Heart left ventricle (tissue), 16 donors: ENCODE measurements around the gene MALRD1. TPM values are rescaled to one million over a fixed set of nuclear protein-coding genes. Genes with fewer than 3 reads are reported as not detected.
"Not testable (repeated sequence)": the region's sequence is repeated elsewhere in the genome, so short reads cannot be mapped to it uniquely, and the experiment has no call there.

ENCODE experiments used
- ATAC-seq, 4 donors: fragments of 200-7000 bp; cut with Tn5 transposase; one replicate each; pipeline ENCODE4 v1.9.1; 2020 to 2022; ENCODE audit warnings: moderate library complexity in 4 of 4, mild to moderate bottlenecking in 3 of 4, moderate number of reproducible peaks in 1 of 4
- DNase-seq, 5 donors: peaks; one replicate each; pipeline ENCODE4 v3.0.0-alpha.2; 2020
- H3K27ac ChIP-seq, 12 donors: fragments of 200-600 bp; sonication (generic) in 4 of 12; one replicate each; pipeline versions ENCODE4 v1.5.0 to v1.8.0; 2016 to 2022; ENCODE audit warnings: mild to moderate bottlenecking in 2 of 12
- H3K27me3 ChIP-seq, 9 donors: fragments of 200-600 bp; sonication (generic) in 2 of 9; one replicate each; pipeline versions ENCODE4 v1.5.1 to v1.8.0; 2016 to 2022; ENCODE audit warnings: mild to moderate bottlenecking in 3 of 9
- H3K36me3 ChIP-seq, 9 donors: fragments of 200-600 bp; sonication (generic) in 2 of 9; one replicate each; pipeline versions ENCODE4 v1.5.0 to v1.8.0; 2018 to 2022; ENCODE audit warnings: mild to moderate bottlenecking in 2 of 9
- H3K4me1 ChIP-seq, 12 donors: fragments of 200-600 bp; sonication (generic) in 4 of 12; one replicate each; pipeline versions ENCODE4 v1.5.0 to v1.8.0; 2016 to 2022; ENCODE audit warnings: mild to moderate bottlenecking in 3 of 12
- H3K4me3 ChIP-seq, 12 donors: fragments of 200-600 bp; sonication (generic) in 4 of 12; one replicate each; pipeline versions ENCODE4 v1.5.0 to v1.8.0; 2017 to 2022; ENCODE audit warnings: mild to moderate bottlenecking in 9 of 12, moderate library complexity in 4 of 12
- H3K9me3 ChIP-seq, 12 donors: fragments of 200-600 bp; sonication (generic) in 4 of 12; one replicate each; pipeline versions ENCODE4 v1.5.0 to v1.8.0; 2016 to 2022; ENCODE audit warnings: mild to moderate bottlenecking in 1 of 12
- CTCF ChIP-seq, 12 donors: fragments of 200-600 bp; sonication (generic) in 4 of 12; IDR thresholded peaks; one replicate each; pipeline versions ENCODE4 v1.5.0 to v1.8.0; 2018 to 2022; ENCODE audit warnings: antibody characterized with exemption in 12 of 12, mild to moderate bottlenecking in 5 of 12
- POLR2A ChIP-seq, 2 donors: fragments of 450-650 bp; IDR thresholded peaks; one replicate each; pipeline ENCODE4 v1.6.1; 2017; ENCODE audit warnings: antibody characterized with exemption in 2 of 2, mild to moderate bottlenecking in 2 of 2, moderate library complexity in 2 of 2
- WGBS, 4 donors: extraction: QIAGEN DNeasy Blood & Tissue Kit in 2 of 4; methylation state at CpG; one replicate each; pipeline versions ENCODE4 v1.1.5 to v1.1.7; 2013 to 2018; 5-methylcytosine and 5-hydroxymethylcytosine counted together
- intact Hi-C, 10 donors: fragments of 100-400 bp; cut with DNase I; formaldehyde crosslinking; loops; one replicate each; pipeline versions ENCODE4 v1.11.1 to v1.14.2; 2022
- polyA plus RNA-seq, 2 donors: library from polyadenylated mRNA; stranded (reverse); fragments of 200-250 nt; gene quantifications; one replicate each; pipeline ENCODE4 v1.2.3, GENCODE V29; 2013
- total RNA-seq, 9 donors: library from RNA; depleted of rRNA in 2 of 9; stranded (reverse); fragments of >200 nt in 2 of 9; fragmentation: NEBNext Ultra II Directional in 3 of 9; extraction: Animal tissue kit (Norgen Biotek cat#: 25700) in 3 of 9; gene quantifications; one replicate each; pipeline versions ENCODE4 v1.1.0 to v1.2.4, GENCODE V29; 2016 to 2023
- donor health status: ischemic (EF 13 %, LVEDD 7.1; RV severe dilation, severe dysfunction).
- donor health status: healthy with polysubstance abuse.
- donor health status: DM: no; HTN: yes; CAD: no.
- donor health status: DM: no; HTN: no; CAD: no.
- donor health status: ischemic (EF 25% LVEDD 6.9; RV normal size, moderate dysfunction).
- donor health status: ischemic (EF 25% LVEDD 5.7; RV mildly dilated, moderate dysfunction).
- donor health status: healthy.
- donor health status: DM: yes; HTN: yes; CAD: no.
- donor health status: ischemic (EF 35%, LVEDD 5.7; RV mildly dilated, moderate dysfunction).
- donor health status: nonischemic (EF 11% LVEDD 7.7; RV severe dilation, severe dysfunction).
- donor health status: DM: yes; HTN: yes; CAD: no.
- donor health status: PGD.
- donor health status: ischemic (EF 29% LVEDD 5.4; RV normal size, mild dysfunction).
- donor health status: nonischemic (EF 23%, LVEDD 6.1; RV moderate dilation, normal function).

MALRD1 gene
- total and polyA plus RNA-seq, 11 donors = 0.12 to 1.1 (median 0.37) TPM; not detected in 1

- Histone ChIP-seq H3K4me1 (peaks cover 0 to 3% (median 0%) of the 10 kb centered on the region in 12 donors), H3K9me3 (peaks cover 0 to 13% (median 0%) of the 10 kb centered on the region in 12 donors), H3K4me3 (no peak overlapping the region), H3K27ac (no peak overlapping the region), H3K27me3 (no peaks in the 10 kb centered on the region), H3K36me3 (no peaks in the 10 kb centered on the region)
- DNase-seq (no peak), ATAC-seq (no peak)
- WGBS, 4 donors = 95 to 98% (median 97%) methylated on average over 1 of the region's 1 CpG
- intact Hi-C loops = no loop called here
- TF ChIP-seq POLR2A (IDR thresholded peaks at IDR 0.05) = no peak
- TF ChIP-seq CTCF (IDR thresholded peaks at IDR 0.05) = no peak
Observed at GRCh38 chr10:19738440-19738839, 689.8 kb downstream of the MALRD1 start.

- DNase-seq, H3K36me3 ChIP-seq, H3K27me3 ChIP-seq, H3K4me3 ChIP-seq, H3K4me1 ChIP-seq, H3K27ac ChIP-seq, intact Hi-C loops: not testable (repeated sequence)
- 72 to 81% (median 78%) methylated on average over 7 of the region's 7 CpGs for WGBS, 4 donors
- ATAC-seq = peak in 1 of 4 donors; percentile 68
- peaks cover 0 to 13% (median 0%) of the 10 kb centered on the region in 12 donors for H3K9me3 ChIP-seq
Observed at GRCh38 chr10:19739232-19739631, 690.6 kb downstream of the MALRD1 start.

- ATAC-seq, DNase-seq, H3K36me3 ChIP-seq, H3K4me1 ChIP-seq, H3K27ac ChIP-seq, intact Hi-C loops, H3K4me3 ChIP-seq, H3K27me3 ChIP-seq, H3K9me3 ChIP-seq: not testable (repeated sequence)
- WGBS, 4 donors = 31 to 51% (median 44%) methylated on average over 4 of the region's 4 CpGs
Observed at GRCh38 chr10:19742144-19742543, 693.5 kb downstream of the MALRD1 start.

- TF ChIP-seq POLR2A (IDR thresholded peaks at IDR 0.05) = no peak
- TF ChIP-seq CTCF (IDR thresholded peaks at IDR 0.05) = no peak
- ATAC-seq = no peak
- Histone ChIP-seq H3K27me3 (no peaks in the 10 kb centered on the region), H3K4me1 (no peaks in the 10 kb centered on the region), H3K9me3 (peaks cover 0 to 7% (median 0%) of the 10 kb centered on the region in 12 donors), H3K36me3 (no peaks in the 10 kb centered on the region), H3K27ac (no peak overlapping the region), H3K4me3 (no peak overlapping the region)
- intact Hi-C loops = no loop called here
- 87 to 90% (median 88%) methylated on average over 4 of the region's 4 CpGs for whole genome bisulfite sequencing, 4 donors
- no peak for DNase-seq
Observed at GRCh38 chr10:19745672-19746071, 697.1 kb downstream of the MALRD1 start.

GRCh38 chr10:19749185-19749729, 700.7 kb downstream of the MALRD1 start:
- TF ChIP-seq CTCF (IDR thresholded peaks at IDR 0.05) (no peak), POLR2A (IDR thresholded peaks at IDR 0.05) (no peak)
- intact Hi-C loops = no loop called here
- H3K27ac ChIP-seq = no peak overlapping the region
- no peak overlapping the region for H3K4me3 ChIP-seq
- DNase-seq (no peak), ATAC-seq (no peak)
- no peaks in the 10 kb centered on the region for H3K4me1 ChIP-seq
- H3K9me3 ChIP-seq = peaks cover 0 to 14% (median 0%) of the 10 kb centered on the region in 12 donors
- no peaks in the 10 kb centered on the region for H3K36me3 ChIP-seq
- no peaks in the 10 kb centered on the region for H3K27me3 ChIP-seq
